GM23338 (cell line): ENCODE measurements around the gene PTPN6. TPM values are rescaled to one million over a fixed set of nuclear protein-coding genes. Genes with fewer than 3 reads are reported as not detected.

Source experiments
- ATAC-seq: fragments of 200-7000 bp; cut with Tn5 transposase; 3 replicates; pipeline ENCODE4 v1.9.1; 2020
- DNase-seq: peaks from one replicate; pipeline ENCODE4 v3.0.0-alpha.2; 2015; ENCODE audit warnings: low spot score
- H2AFZ ChIP-seq: fragments of 200-600 bp; sonication (generic); 2 replicates; pipeline ENCODE4 v1.8.0; 2016; ENCODE audit warnings: antibody characterized with exemption, mild to moderate bottlenecking, moderate library complexity
- H3F3A ChIP-seq: fragments of 200-600 bp; sonication (generic); replicated peaks from 2 replicates; pipeline ENCODE4 v1.8.0; 2017; ENCODE audit warnings: antibody characterized with exemption, mixed run types, low read depth
- H3K27ac ChIP-seq: fragments of 200-600 bp; sonication (generic); 2 replicates; pipeline ENCODE4 v1.6.1; 2016; ENCODE audit warnings: low read depth
- H3K27me3 ChIP-seq: fragments of 200-600 bp; sonication (generic); 2 replicates; pipeline ENCODE4 v1.8.0; 2016; ENCODE audit warnings: mild to moderate bottlenecking, mixed run types, moderate library complexity; ENCODE audit not compliant: insufficient read depth
- H3K36me3 ChIP-seq: fragments of 200-600 bp; sonication (generic); 2 replicates; pipeline ENCODE4 v1.8.0; 2016; ENCODE audit warnings: mild to moderate bottlenecking; ENCODE audit not compliant: insufficient read depth
- H3K4me1 ChIP-seq: fragments of 200-600 bp; sonication (generic); 2 replicates; pipeline ENCODE4 v1.8.0; 2016; ENCODE audit warnings: mild to moderate bottlenecking, moderate library complexity; ENCODE audit not compliant: insufficient read depth
- H3K4me2 ChIP-seq: fragments of 200-600 bp; sonication (generic); 2 replicates; pipeline ENCODE4 v1.7.1; 2017; ENCODE audit warnings: mixed run types
- H3K4me3 ChIP-seq: fragments of 200-600 bp; sonication (generic); 2 replicates; pipeline ENCODE4 v1.6.1; 2016; ENCODE audit warnings: mixed run types
- H3K79me2 ChIP-seq: fragments of 200-600 bp; sonication (generic); replicated peaks from 2 replicates; pipeline ENCODE4 v1.8.0; 2017; ENCODE audit warnings: mild to moderate bottlenecking; ENCODE audit not compliant: insufficient read depth
- H3K9me2 ChIP-seq: fragments of 200-600 bp; sonication (generic); 2 replicates; pipeline ENCODE4 v1.8.0; 2017; ENCODE audit not compliant: insufficient read depth
- H4K20me1 ChIP-seq: fragments of 200-600 bp; sonication (generic); replicated peaks from 2 replicates; pipeline ENCODE4 v1.8.0; 2017; ENCODE audit warnings: mild to moderate bottlenecking; ENCODE audit not compliant: insufficient read depth
- H3K27ac Mint-ChIP-seq: 2 replicates; pipeline ENCODE4 v1.8.0; 2020; ENCODE audit warnings: inconsistent platforms, mild to moderate bottlenecking, moderate library complexity, mixed read lengths
- H3K27me3 Mint-ChIP-seq: 3 replicates; pipeline ENCODE4 v1.8.0; 2022; ENCODE audit warnings: low read depth, mild to moderate bottlenecking, moderate library complexity, mixed read lengths, inconsistent platforms; ENCODE audit not compliant: insufficient read depth, poor library complexity
- H3K36me3 Mint-ChIP-seq: 3 replicates; pipeline ENCODE4 v1.8.0; 2021; ENCODE audit warnings: low read depth, mild to moderate bottlenecking, inconsistent platforms, moderate library complexity, mixed read lengths
- H3K4me1 Mint-ChIP-seq: 3 replicates; pipeline ENCODE4 v1.8.0; 2020; ENCODE audit warnings: mild to moderate bottlenecking, inconsistent platforms, mixed read lengths
- H3K4me3 Mint-ChIP-seq: 3 replicates; pipeline ENCODE4 v1.8.0; 2021; ENCODE audit warnings: moderate library complexity, mild to moderate bottlenecking, inconsistent platforms, mixed read lengths
- H3K9me3 Mint-ChIP-seq: 3 replicates; pipeline ENCODE4 v1.8.0; 2020; ENCODE audit warnings: moderate library complexity, mild to moderate bottlenecking, inconsistent platforms, mixed read lengths
- CREB1 ChIP-seq: fragments of 250-450 bp; sonication (Bioruptor Pico); IDR thresholded peaks from 2 replicates; pipeline ENCODE4 v1.5.0; 2020; ENCODE audit warnings: low read depth, mild to moderate bottlenecking, moderate library complexity
- EZH2phosphoT487 ChIP-seq: fragments of 200-600 bp; sonication (generic); IDR thresholded peaks from one replicate; pipeline ENCODE4 v1.8.1; 2018; ENCODE audit warnings: antibody characterized with exemption; ENCODE audit not compliant: unreplicated experiment
- polyA plus RNA-seq: library from polyadenylated mRNA; unstranded; fragments of >200 nt; fragmentation: Nextera tagmentation; extraction: Ambion mirVana; gene quantifications from 2 replicates; pipeline ENCODE4 v1.2.1, GENCODE V29; 2016
- total RNA-seq: library from RNA; depleted of rRNA; stranded (reverse); fragments of >200 nt; shearing (Covaris generic); gene quantifications from 2 replicates; pipeline ENCODE4 v1.2.3, GENCODE V29; 2014
- TF ChIP-seq, protein P1 (sequence below), 2 experiments: fragments of 200-600 bp in 1 of 2; sonication (generic) in 1 of 2; conservative IDR thresholded peaks; 2 replicates each; pipeline versions ENCODE4 v1.5.1 to v1.6.1; 2016 to 2017; ENCODE audit warnings: antibody characterized with exemption in 2 of 2, low read depth in 2 of 2, mild to moderate bottlenecking in 2 of 2, moderate library complexity in 1 of 2
- TF ChIP-seq, protein P2 (sequence below): IDR thresholded peaks from 2 replicates; pipeline ENCODE4 v1.6.1; 2016; ENCODE audit warnings: antibody characterized with exemption
- TF ChIP-seq, protein P3 (sequence below): fragments of 250-450 bp; sonication (Bioruptor Pico); IDR thresholded peaks from 2 replicates; pipeline ENCODE4 v1.5.0; 2020; ENCODE audit warnings: mild to moderate bottlenecking, moderate library complexity

The PTPN6 gene
- total and polyA plus RNA-seq, 2 experiments from 2014 or later, result 25.3 to 35.4 TPM

DNA sequence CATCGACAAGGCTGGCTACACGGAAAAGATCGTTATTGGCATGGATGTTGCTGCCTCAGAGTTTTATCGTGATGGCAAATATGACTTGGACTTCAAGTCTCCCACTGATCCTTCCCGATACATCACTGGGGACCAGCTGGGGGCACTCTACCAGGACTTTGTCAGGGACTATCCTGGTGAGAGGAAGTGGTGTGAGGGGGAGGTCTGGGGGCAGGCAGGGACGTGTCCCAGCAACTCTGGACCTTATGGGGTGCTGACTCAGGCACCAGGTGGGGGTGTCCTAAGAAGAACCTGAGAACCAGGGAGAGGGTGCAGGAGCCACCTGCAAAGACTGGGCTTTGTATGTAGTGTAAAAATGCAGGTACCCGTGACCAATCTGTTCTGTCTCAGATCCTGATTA, 31.6 kb upstream of the PTPN6 start:
- Histone ChIP-seq H4K20me1 (no peaks in the 10 kb centered on the region), H3F3A (peaks cover 14% of the 10 kb centered on the region; the same call in 1 of the 2 replicates), H3K9me2 (no peaks in the 10 kb centered on the region), H3K27ac (no peak overlapping the region), H3K4me2 (no peak overlapping the region), H3K36me3 (peaks cover 6% of the 10 kb centered on the region), H3K79me2 (peaks cover 7% of the 10 kb centered on the region), H3K4me1 (peaks cover 9% of the 10 kb centered on the region), H2AFZ (no peak overlapping the region), H3K4me3 (no peak overlapping the region), H3K27me3 (no peaks in the 10 kb centered on the region)
- peaks cover 21% of the 10 kb centered on the region for H3K27me3 Mint-ChIP-seq
- peaks cover 44% of the 10 kb centered on the region for H3K4me1 Mint-ChIP-seq
- no peak for ATAC-seq
- H3K4me3 Mint-ChIP-seq, result no peak overlapping the region; the same call in 2 of the 3 replicates
- DNase-seq, result no peak
- peak overlapping the region; percentile 72 for H3K27ac Mint-ChIP-seq
- H3K9me3 Mint-ChIP-seq, result no peaks in the 10 kb centered on the region
- H3K36me3 Mint-ChIP-seq, result peaks cover 68% of the 10 kb centered on the region
- TF ChIP-seq, protein P1, sequence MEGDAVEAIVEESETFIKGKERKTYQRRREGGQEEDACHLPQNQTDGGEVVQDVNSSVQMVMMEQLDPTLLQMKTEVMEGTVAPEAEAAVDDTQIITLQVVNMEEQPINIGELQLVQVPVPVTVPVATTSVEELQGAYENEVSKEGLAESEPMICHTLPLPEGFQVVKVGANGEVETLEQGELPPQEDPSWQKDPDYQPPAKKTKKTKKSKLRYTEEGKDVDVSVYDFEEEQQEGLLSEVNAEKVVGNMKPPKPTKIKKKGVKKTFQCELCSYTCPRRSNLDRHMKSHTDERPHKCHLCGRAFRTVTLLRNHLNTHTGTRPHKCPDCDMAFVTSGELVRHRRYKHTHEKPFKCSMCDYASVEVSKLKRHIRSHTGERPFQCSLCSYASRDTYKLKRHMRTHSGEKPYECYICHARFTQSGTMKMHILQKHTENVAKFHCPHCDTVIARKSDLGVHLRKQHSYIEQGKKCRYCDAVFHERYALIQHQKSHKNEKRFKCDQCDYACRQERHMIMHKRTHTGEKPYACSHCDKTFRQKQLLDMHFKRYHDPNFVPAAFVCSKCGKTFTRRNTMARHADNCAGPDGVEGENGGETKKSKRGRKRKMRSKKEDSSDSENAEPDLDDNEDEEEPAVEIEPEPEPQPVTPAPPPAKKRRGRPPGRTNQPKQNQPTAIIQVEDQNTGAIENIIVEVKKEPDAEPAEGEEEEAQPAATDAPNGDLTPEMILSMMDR (conservative IDR thresholded peaks at IDR 0.05; ENCODE audit: low read depth in 2 of 2), result peak; percentile 15 to 40; a peak in 3 of 4 replicates
- TF ChIP-seq EZH2phosphoT487, result no peak

DNA sequence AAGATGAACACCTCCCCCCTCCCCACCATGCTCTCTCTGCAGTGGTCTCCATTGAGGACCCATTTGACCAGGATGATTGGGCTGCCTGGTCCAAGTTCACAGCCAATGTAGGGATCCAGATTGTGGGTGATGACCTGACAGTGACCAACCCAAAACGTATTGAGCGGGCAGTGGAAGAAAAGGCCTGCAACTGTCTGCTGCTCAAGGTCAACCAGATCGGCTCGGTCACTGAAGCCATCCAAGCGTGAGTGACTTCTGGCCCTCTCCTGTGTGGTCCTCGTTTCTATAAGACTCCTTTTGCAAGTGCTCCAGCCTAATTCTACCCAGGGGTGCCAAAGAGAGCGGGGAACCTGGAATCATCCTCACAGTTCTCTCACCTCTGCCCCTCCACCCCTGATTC, 29.6 kb upstream of the PTPN6 start:
- TF ChIP-seq CREB1 (CRISPR knock-in tag), result no peak
- TF ChIP-seq, protein P2, sequence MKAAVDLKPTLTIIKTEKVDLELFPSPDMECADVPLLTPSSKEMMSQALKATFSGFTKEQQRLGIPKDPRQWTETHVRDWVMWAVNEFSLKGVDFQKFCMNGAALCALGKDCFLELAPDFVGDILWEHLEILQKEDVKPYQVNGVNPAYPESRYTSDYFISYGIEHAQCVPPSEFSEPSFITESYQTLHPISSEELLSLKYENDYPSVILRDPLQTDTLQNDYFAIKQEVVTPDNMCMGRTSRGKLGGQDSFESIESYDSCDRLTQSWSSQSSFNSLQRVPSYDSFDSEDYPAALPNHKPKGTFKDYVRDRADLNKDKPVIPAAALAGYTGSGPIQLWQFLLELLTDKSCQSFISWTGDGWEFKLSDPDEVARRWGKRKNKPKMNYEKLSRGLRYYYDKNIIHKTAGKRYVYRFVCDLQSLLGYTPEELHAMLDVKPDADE, result no peak
- TF ChIP-seq, protein P3, sequence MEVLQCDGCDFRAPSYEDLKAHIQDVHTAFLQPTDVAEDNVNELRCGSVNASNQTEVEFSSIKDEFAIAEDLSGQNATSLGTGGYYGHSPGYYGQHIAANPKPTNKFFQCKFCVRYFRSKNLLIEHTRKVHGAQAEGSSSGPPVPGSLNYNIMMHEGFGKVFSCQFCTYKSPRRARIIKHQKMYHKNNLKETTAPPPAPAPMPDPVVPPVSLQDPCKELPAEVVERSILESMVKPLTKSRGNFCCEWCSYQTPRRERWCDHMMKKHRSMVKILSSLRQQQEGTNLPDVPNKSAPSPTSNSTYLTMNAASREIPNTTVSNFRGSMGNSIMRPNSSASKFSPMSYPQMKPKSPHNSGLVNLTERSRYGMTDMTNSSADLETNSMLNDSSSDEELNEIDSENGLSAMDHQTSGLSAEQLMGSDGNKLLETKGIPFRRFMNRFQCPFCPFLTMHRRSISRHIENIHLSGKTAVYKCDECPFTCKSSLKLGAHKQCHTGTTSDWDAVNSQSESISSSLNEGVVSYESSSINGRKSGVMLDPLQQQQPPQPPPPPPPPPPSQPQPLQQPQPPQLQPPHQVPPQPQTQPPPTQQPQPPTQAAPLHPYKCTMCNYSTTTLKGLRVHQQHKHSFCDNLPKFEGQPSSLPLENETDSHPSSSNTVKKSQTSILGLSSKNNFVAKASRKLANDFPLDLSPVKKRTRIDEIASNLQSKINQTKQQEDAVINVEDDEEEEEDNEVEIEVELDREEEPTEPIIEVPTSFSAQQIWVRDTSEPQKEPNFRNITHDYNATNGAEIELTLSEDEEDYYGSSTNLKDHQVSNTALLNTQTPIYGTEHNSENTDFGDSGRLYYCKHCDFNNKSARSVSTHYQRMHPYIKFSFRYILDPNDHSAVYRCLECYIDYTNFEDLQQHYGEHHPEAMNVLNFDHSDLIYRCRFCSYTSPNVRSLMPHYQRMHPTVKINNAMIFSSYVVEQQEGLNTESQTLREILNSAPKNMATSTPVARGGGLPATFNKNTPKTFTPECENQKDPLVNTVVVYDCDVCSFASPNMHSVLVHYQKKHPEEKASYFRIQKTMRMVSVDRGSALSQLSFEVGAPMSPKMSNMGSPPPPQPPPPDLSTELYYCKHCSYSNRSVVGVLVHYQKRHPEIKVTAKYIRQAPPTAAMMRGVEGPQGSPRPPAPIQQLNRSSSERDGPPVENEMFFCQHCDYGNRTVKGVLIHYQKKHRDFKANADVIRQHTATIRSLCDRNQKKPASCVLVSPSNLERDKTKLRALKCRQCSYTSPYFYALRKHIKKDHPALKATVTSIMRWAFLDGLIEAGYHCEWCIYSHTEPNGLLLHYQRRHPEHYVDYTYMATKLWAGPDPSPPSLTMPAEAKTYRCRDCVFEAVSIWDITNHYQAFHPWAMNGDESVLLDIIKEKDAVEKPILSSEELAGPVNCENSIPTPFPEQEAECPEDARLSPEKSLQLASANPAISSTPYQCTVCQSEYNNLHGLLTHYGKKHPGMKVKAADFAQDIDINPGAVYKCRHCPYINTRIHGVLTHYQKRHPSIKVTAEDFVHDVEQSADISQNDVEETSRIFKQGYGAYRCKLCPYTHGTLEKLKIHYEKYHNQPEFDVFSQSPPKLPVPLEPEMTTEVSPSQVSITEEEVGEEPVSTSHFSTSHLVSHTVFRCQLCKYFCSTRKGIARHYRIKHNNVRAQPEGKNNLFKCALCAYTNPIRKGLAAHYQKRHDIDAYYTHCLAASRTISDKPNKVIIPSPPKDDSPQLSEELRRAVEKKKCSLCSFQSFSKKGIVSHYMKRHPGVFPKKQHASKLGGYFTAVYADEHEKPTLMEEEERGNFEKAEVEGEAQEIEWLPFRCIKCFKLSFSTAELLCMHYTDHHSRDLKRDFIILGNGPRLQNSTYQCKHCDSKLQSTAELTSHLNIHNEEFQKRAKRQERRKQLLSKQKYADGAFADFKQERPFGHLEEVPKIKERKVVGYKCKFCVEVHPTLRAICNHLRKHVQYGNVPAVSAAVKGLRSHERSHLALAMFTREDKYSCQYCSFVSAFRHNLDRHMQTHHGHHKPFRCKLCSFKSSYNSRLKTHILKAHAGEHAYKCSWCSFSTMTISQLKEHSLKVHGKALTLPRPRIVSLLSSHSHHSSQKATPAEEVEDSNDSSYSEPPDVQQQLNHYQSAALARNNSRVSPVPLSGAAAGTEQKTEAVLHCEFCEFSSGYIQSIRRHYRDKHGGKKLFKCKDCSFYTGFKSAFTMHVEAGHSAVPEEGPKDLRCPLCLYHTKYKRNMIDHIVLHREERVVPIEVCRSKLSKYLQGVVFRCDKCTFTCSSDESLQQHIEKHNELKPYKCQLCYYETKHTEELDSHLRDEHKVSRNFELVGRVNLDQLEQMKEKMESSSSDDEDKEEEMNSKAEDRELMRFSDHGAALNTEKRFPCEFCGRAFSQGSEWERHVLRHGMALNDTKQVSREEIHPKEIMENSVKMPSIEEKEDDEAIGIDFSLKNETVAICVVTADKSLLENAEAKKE (CRISPR knock-in tag), result no peak
- H3K4me2 ChIP-seq, result no peak overlapping the region
- H2AFZ ChIP-seq, result no peak overlapping the region
- H3K79me2 ChIP-seq, result no peaks in the 10 kb centered on the region
- Mint-ChIP-seq H3K27me3 (peaks cover 27% of the 10 kb centered on the region), H3K9me3 (no peaks in the 10 kb centered on the region; the same call in 2 of the 3 replicates), H3K27ac (peak overlapping the region; percentile 74), H3K4me1 (peaks cover 52% of the 10 kb centered on the region), H3K36me3 (peaks cover 57% of the 10 kb centered on the region), H3K4me3 (no peak overlapping the region)
- peaks cover 18% of the 10 kb centered on the region for H3F3A ChIP-seq
- H3K4me1 ChIP-seq, result peaks cover 22% of the 10 kb centered on the region
- no peak overlapping the region for H3K27ac ChIP-seq
- no peaks in the 10 kb centered on the region for H3K9me2 ChIP-seq
- no peaks in the 10 kb centered on the region for H4K20me1 ChIP-seq
- H3K27me3 ChIP-seq, result no peaks in the 10 kb centered on the region
- ATAC-seq, result no peak
- H3K36me3 ChIP-seq, result peaks cover 4% of the 10 kb centered on the region
- DNase-seq, result no peak
- H3K4me3 ChIP-seq, result no peak overlapping the region
